GM12873 (cell line): ENCODE results near the gene STS.

Experiments used
- CTCF ChIP-seq: IDR thresholded peaks from 2 replicates; pipeline ENCODE4 v1.5.1; 2012; ENCODE audit warnings: low read depth, mild to moderate bottlenecking, moderate library complexity, low read length, control low read depth; ENCODE audit not compliant: insufficient read depth; ENCODE audit errors: missing control alignments

The STS gene

GRCh38 chrX:7188672-7189071 lies 41.2 kb downstream of the STS start:
- TF ChIP-seq CTCF = no peak

- TF ChIP-seq CTCF = peak; percentile 14
Measured at GRCh38 chrX:7190157-7190556, 42.6 kb downstream of the STS start.

GRCh38 chrX:7191681-7192110 lies 44.2 kb downstream of the STS start:
- TF ChIP-seq CTCF = peak; percentile 44

- TF ChIP-seq CTCF = no peak
Measured at GRCh38 chrX:7192871-7193270, 45.4 kb downstream of the STS start.

GRCh38 chrX:7194606-7195005 lies 47.1 kb downstream of the STS start:
- TF ChIP-seq CTCF = no peak
